Stimulated activated CD4-positive, alpha-beta T cell treated with anti-CD3 and anti-CD28 coated beads, Interleukin-4, amount 100 ng/mL, for 4 hours (primary cell): Measurements from ENCODE around the gene RPRD1A.

Experiments
- DNase-seq, 2 experiments: peaks; one replicate each; pipeline ENCODE4 v3.0.0-alpha.2; 2020

RPRD1A gene

GRCh38 chr18:35956226-35956625, 111.1 kb downstream of the RPRD1A start:
- no peak for DNase-seq

- no peak for DNase-seq
Measured at GRCh38 chr18:35953688-35954087, 113.7 kb downstream of the RPRD1A start.

GRCh38 chr18:35950628-35950982, 116.8 kb downstream of the RPRD1A start:
- DNase-seq: no peak

- DNase-seq: peak; percentile 39 to 42
Measured at GRCh38 chr18:35949903-35950627, 117.3 kb downstream of the RPRD1A start.

- DNase-seq: no peak
Measured at GRCh38 chr18:35949090-35949489, 118.3 kb downstream of the RPRD1A start.

GRCh38 chr18:35948080-35948479, 119.3 kb downstream of the RPRD1A start:
- no peak for DNase-seq

- DNase-seq: no peak
Measured at GRCh38 chr18:35942661-35943060, 124.7 kb downstream of the RPRD1A start.

- DNase-seq: no peak
Measured at GRCh38 chr18:35942133-35942532, 125.2 kb downstream of the RPRD1A start.

GRCh38 chr18:35941299-35941698, 126.1 kb downstream of the RPRD1A start:
- no peak for DNase-seq
